Kidney glomerular epithelial cell (primary cell): ENCODE data around the gene HAUS2.
A peak's percentile ranks its signal among the peaks of the same experiment; 100 is the strongest.
"Not testable (repeated sequence)": the region's sequence is repeated elsewhere in the genome, so short reads cannot be mapped to it uniquely, and the experiment has no call there.

Source experiments
- DNase-seq: peaks from one replicate; lab custom pipeline; 2025; lab: John Stamatoyannopoulos, UW

Gene HAUS2

DNA sequence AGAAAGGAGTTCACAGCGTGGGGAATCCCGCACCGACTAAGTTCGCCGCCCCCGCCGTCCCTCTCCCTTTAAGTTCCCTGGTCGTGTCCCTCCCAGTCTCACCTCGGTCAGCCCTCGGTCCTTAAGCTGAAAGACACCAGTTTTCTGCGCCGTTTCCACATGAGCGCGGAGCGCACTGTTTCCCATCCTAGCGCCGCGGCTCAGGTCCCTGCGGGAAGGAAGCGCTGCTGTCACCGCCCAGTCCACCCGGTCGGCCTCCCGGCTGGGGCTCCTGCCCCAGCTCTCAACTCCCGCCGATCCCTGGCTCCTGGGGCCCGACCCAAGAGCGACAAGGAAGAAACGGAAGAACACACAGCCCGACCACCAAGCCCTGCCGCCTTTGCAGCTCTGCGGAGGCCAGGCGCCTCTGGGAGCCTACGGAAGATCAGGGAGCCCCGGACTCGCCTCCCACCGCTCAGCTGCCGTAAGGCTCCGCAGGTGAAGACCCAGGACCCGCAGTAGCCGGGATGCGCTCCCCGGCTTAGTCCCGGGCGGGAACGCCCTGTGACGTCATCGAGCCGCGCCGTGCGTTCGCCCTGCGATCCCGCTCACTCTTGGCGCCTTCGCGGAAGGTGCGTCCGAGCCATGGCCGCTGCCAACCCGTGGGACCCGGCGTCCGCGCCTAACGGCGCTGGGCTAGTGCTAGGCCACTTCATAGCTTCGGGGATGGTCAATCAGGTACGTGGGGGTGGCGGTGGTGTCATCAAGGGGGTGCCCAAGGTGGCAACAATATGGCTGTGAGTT, at the start of gene HAUS2, which contains the start of gene LRRC57:
Gene HAUS2, plus strand, starts transcription at position 590 of the 783 bp plus-strand sequence. Its CDS starts 35 bp downstream, at position 625.
Gene LRRC57, minus strand, starts transcription at position 545 of the 783 bp plus-strand sequence. Its CDS starts 359 bp downstream, at position 186.
- DNase-seq, result peak; percentile 74

DNA sequence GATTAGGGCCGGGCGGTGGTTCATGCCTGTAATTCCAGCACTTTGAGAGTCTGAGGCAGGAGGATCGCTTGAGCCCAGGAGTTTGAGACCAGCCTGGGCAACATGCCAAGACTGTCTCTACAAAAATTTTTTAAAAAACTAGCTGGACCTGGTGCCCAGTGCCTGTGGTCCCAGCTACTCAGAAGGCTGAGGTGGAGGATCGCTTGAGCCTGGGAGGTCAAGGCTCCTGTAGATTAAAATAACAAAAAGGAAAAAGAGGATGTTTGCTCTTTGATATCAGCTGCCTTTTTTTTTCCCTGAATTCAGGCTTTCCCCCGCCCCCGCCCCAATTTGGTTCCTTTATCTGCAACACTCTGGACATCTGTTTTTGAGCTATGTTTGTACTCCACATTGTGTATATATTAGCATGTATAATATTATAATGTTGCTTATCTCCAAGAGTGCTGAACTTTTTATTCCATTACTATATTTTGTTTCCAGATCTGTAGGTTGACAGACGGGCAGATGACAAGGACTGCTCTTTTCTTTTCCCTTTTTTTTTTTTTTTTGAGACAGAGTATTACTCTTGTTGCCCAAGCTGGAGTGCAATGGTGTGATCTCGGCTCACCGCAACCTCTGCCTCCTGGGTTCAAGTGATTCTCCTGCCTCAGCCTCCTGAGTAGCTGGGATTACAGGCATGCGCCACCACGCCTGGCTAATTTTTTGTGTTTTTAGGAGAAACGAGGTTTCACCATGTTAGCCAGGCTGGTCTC, 48.6 kb upstream of the HAUS2 start:
- no peak for DNase-seq

DNA sequence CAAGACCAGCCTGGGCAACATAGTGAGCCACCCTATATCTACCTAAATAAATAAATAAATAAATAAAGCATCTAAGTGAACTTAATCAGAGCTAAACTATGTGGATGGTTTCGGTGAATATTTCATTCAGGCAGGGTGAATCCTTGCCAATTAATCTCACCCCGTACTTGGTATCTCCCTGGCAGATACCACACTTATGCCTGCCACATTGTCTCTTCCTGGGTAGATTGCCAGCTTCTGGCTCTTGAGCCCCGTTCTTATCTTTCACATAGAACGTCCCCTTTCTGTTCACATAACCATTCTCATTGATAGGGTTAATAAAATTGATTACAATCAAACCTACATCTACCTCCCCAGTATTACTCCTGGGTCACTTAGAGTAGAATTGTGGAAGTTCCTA, 46.2 kb upstream of the HAUS2 start:
- DNase-seq, result no peak

DNA sequence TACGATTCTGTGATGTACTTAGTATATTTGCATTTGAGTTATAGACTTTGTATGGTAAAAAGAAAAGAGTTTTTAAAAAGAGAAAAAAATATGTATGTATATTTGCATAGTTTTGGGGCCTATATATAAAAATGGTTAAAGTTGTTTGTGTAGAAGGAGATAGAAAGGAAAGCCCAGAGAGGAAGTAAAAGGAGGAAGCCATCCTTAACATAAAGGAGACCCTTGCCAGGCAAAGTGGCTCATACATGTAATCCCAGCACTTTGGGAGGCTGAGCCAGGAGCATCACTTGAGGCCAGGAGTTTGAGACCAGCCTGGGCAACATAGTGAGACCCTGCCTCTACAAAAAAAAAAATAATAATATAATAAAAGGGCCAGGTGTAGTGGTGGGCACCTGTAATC, 44.8 kb upstream of the HAUS2 start:
- no peak for DNase-seq

DNA sequence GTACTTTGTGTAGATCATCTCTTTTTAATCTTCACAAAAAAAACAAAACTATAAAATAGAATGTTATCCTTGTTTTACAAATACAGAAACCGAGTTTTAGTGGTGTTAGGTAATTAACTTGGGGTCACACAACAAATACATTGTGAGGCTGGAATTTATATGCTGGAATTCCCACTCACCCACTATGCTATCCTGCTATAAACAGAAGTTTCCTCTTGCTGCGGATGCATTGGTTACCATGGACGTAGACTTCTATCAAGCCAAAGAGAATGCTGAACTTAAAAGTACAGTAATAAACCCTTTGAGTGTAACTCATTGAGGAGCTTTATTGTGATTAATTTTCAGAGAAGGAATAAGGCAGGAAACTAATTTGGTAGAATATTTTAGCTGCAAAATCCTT, 44.0 kb upstream of the HAUS2 start:
- DNase-seq, result peak; percentile 41

DNA sequence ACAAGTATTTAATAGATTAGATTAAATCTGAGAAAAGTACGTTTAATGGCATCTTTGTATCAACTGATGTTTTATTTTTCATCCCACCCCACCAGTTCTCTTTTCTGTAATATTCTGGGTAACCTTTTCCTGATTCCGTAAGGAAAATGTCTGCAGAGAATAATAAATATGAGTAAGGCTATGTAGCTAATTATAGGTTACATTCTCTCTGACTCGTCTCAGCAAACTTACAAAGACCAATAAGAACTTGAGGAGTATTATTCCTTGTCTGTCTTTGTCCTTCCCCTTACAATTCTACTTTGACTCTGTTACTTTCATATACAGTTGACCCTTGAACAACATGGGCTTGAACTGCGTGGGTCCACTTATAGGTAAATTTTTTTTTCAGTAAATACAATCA, 41.1 kb upstream of the HAUS2 start:
- no peak for DNase-seq

DNA sequence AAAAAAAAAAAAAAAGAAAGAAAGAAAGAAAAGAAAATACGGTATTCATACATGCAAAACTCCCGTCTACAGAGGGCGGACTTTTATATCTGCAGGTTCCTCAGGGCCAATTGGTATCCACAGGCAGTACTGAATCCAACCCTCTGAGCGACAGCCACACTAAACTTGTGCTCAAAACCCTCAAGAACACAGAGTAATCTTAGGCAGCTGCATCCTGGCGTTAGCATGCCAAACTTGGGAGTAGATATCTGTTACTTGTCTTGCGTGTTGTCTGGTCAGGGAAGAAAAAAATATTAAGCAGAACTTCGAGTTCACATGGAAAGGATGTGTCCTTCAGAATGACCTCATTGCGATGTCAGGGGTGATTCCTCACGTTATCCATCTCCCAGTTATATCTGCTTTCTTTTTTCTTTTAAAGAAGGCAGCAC, 40.4 kb upstream of the HAUS2 start:
- DNase-seq, result no peak

DNA sequence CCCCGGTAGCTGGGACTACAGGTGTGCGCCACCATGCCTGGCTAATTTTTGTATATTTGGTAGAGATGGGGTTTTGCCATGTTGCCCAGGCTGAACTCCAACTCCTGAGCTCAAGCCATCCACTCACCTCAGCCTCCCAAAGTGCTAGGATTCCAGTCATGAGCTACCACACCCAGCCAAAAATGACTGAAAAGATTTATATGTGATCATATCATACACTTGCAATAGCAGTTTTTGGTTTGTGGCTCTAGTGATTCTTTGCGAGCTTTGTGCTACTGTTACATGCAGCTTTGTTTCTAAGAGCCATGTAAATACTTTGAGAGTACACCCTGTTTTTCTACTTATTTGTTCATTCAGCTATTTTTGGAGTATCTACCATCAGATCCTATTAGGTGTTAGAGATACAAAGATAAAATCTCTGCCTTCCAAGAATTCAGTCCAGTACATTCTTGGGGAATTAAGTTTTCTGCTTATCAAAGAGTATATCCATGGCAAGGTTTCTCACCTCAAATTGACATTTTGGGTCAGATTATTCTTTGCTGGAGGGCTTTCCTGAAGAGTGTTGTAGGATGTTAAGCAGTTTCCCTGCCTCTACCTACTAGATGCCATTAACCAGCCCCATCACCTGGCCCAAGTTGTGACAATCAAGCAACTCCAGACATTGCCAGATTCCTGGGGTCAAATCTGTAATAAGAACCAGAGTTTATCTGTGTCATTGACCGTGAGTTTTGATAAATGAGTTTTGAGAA, 38.2 kb upstream of the HAUS2 start:
- DNase-seq, result no peak

DNA sequence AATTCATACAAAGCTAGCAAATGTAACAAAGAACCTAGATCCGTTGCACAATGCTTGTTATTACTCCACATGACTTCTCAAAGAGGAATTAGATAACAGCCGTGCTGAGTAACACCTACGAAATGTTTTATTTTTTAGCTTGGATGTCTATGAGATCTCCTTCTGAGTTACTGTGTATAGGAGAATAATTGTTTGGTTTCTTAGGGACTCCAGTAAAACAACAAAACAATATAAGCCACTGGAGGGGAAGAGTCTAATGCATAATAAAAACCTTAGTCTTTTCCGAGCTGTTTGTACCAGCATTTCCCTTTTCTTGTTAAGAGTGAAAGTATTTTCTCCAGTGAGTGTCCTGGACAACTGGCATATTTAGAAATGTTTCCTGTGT, 37.6 kb upstream of the HAUS2 start:
- DNase-seq, result no peak

DNA sequence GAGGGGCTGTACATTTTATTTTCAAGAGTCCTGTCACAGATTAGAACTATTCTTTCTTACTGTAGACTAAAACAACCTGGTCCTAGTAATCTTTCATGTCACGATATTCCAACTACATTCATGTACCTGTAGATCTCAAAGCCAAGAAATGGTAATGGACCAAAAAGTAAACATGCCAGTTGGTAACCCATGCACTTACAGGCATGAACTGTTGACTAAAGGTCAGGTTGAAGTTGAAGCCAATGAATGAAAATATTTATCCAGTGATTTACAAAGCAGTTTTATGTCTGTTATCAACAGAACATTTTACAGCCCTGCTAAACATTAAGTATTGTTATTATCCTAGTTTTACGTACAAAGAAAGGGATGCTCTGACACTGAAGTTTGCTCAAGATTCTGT, 25.3 kb upstream of the HAUS2 start:
- no peak for DNase-seq

DNA sequence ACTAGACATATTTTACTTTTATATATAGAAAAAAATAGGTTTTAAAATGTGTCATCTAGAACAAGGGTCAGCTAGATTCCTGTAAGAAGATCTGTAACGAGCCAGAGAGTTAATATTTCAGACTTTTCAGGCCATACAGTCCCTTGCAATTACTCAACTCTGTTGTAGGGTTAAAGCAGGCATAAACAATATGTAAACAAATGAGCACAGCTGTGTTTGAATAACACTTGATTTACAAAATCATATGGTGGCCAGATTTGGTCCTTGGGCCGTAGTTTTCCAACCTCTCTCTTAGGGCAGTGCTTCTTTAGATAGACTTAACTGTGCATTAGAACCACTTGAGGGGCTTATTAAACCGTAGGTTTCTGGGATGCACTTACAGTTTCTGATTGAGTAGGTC, 19.7 kb upstream of the HAUS2 start:
- no peak for DNase-seq

DNA sequence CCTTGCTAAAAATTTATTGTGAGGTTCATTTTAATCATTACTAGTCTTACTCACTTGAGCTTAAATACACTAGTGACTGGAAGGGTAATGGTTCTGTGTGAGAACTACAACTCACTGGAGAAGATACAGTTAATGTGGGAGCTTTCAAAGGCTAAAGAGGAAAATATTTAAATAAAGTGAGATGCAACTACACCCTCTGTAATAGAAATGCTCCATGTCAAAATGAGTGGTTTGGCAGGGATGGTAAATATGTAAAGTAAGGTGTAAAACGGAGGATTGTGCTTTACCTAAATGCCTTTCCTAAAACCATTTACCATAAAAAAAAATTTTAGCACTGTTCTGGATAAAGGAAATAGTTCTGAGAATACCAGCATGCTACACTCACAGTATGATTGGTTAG, 15.4 kb upstream of the HAUS2 start:
- DNase-seq, result no peak

DNA sequence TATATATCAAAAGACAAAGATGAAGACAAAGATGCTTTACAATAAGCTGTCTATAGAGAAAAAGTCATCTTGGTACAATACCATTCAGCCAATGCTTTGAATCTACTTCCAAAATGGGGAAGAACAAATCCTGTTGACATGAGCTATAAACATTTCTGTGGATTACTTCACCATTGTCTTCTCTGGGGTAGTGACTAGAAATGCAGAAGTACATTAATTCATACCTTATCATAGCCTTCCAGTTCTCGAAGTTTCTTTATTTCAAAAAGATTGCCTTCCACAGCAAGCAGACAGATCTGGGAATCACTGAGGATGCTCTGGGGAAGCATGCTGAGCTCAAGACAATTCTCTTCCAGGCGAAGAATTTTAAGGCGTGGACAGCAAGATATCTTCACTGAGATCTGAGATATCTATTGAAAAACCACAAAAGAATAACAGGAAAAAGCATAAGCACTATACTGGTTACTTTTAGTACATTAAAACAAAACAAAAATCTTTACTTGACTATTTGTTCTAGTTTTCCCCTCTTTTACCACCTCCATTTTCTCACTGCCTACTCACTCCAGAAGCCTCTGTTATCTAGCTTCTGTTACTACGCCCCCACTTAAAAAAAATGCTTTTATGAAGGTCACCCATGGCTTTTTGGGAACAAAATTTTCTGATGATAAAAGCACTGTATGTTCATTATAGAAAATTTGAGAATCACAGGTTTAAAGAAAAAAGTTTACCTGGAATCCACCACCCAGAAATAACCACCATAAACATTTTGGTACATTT, 3.6 kb upstream of the HAUS2 start:
- DNase-seq, result no peak

DNA sequence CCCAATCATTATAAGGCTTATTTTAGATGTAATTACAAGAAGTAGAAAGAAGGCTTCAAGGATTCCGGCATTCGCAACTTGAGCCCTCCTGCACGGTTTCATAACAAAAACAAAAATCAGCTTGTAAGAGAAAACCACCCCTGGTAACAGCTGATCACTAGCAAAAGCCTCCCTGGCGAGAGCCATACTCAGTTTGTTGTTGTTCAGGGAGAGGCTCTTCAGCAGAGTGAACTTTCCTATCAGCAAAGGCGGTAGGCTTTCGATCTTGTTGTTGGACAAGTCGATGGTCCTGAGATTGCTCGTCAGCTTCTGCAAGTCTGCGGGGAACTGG, 755 bp upstream of the HAUS2 start:
- no peak for DNase-seq

DNA sequence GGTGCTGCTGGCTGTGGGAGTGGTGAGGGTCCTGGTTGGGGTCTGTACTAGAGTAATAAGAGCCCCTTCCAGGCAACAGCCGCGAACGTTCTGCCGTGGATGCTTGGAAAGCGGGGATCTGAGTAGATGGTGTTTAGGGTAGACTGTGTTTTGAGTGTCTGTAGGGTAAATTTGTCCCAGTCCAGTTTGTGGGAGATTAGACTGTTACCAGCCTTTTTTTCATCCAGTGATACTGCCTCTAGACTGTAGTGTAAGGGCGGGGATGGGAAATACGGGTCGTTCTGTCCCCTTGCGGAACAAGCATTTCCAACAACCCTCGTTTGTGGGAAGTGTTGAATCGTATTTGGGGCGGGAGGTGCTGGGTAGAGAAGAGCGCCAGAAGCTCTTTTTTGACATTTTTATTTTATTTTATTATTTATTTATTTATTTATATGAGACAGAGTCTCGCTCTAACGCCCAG, 424 bp downstream of the HAUS2 start:
- peak; percentile 39 for DNase-seq

DNA sequence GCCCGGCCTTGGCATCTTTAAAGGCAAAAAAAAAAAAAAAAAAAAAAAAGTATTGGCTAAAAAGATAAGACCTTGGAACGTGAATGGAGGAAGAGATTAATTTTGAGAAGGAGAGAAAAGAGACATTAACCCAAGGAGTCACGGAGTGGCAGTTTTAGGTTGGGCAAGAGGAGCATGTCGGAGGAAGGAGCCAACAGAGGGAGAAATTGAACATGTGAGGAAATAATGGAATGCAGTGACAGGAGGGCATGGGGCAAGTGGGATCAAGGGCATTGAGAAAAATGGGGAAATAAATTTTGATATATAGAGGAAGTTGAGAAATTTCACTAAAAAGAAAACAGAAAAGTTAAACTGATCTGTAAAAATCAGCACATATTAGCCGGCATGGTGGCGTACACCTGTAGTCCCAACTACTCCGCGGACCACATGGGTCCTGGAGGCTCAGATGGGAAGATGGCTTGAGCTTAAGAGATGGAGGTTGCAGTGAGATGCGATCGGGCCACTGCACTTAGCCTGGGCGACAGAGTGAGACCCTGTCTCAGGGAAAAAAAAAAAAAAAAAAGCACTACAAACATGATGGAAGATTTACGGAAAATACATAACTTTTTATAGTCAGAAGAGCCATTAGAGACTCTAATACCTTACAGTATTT, 1.2 kb downstream of the HAUS2 start:
- no peak for DNase-seq

DNA sequence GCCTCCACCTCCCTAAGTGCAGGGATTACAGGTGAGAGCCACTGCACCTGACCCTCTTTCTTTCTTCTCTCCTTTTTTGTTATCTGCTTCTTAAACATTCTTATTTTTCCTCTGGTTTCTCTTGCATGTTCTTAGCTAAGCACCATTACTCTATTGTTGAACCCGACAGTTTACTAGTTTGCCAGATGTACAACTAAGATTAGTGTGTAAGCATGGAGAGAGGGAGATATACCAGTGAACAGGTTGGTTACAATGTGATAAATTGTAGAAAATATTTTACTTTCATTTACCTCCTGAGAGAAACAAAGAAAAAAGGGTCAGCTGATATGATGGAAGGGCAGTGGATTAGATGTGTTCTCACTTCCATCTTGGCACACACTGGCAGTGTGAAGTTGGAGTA, 4.9 kb downstream of the HAUS2 start:
- DNase-seq, result no peak

DNA sequence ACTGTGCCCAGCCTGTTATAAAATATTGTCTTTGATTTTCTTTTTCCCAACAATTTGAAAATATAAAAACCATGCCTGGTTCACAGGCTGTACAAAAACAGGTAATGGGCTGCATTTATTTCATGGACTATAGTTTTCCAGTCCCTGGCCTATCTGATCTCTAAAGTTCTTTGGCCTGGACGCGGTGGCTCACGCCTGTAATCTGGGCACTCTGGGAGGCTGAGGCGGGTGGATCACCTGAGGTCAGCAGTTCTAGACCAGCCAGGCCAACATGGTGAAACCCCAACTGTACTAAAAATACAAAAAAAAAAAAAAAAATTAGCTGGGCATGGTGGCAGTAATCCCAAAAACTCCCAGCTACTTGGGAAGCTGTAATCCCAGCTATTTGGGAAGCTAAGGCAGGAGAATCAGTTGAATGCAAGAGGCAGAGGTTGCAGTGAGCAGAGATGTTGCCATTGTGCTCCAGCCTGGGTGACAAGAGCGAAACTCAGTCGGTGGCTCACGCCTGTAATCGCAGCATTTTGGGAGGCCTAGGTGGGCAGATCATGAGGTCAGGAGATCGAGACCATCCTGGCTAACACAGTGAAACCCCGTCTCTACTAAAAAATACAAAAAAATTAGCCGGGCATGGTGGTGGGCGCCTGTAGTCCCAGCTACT, 8.0 kb downstream of the HAUS2 start:
- not testable (repeated sequence) for DNase-seq

DNA sequence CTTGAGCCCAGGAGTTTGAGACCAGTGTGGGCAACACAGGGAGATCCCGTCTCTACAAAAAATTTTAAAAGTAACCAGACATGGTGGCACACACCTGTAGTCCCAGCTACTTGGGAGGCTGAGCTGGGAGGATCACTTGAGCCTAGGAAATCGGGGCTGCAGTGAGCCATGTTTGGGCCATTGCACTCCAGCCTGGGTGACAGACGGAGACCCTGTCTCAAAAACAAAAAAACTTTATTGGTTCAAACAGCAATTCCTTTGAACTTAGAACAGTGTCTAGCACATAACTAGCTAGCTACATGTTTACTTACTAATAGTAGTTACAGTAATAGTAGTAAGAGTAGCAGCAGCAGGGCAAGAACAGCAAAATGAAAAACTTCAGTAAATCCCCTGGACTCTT, 10.1 kb downstream of the HAUS2 start:
- DNase-seq, result no peak

DNA sequence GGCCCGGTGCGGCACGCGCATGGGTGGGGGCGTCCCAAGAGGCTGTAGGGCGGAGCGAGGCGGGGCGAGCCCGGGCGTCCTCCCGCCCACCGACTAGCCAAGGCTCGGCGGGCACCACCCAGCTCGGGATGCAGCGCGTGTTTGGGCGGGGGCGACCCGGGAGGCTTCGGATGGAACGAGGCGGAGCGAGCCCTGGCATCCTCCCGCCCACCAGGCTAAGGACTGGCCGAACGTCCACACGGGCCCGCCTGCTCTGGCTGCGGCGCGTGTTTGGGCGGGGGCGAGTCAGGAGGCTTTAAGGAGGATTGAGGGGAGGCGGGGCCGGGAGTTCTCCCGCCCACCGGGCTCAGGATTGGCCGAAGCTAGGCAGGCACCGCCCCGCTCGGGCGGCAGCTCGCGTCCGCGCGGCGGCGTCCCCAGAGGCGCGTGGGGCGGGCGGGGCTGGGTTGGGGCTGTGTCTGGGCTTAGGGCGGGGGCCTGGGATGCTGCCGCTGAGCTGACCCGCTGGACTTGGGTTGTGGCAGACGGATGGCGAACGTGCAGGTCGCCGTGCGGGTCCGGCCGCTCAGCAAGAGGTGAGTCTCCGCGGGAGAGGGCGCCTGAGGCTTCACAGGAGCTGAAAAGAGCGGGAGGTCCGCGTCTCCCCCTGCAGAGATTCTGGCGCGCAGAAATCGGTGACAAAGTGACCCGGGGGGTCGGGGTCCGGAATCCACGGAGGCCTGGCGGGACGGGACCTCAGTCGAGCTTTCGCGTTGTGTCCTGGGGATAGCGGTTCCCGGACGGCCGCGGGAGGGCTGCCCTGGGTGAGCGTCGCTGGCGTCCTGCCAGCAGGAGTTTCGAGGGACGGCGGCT, 26.8 kb downstream of the HAUS2 start, which contains the start of gene STARD9:
Gene STARD9, plus strand, starts transcription at position 419 of the 852 bp plus-strand sequence. Its CDS starts 110 bp downstream, at position 529.
- peak; percentile 97 for DNase-seq
